Measurements from ENCODE around the gene IGLL5. TPM values are rescaled to one million over a fixed set of nuclear protein-coding genes. Genes with fewer than 3 reads are reported as not detected.

IGLL5 gene
- total and polyA plus RNA-seq, 3 donors from 2014 or later, result 0.94 to 9.8 (median 1.4) TPM

- no peak overlapping the region for H3K27ac ChIP-seq
- WGBS, 2 donors, result 81 to 90% methylated on average over 9 to 14 of the region's 14 CpGs
- intact Hi-C loops (cut with DNase I; ENCODE audit: low total_unique reads), result no loop called here
- H3K4me3 ChIP-seq, result no peak overlapping the region
- TF ChIP-seq POLR2A (IDR thresholded peaks at IDR 0.05) (no peak), CTCF (IDR thresholded peaks at IDR 0.05) (no peak)
- no peak for DNase-seq
- no peaks in the 10 kb centered on the region for H3K4me1 ChIP-seq
- no peaks in the 10 kb centered on the region for H3K36me3 ChIP-seq (ENCODE audit: low read depth, missing control alignments)
- no peaks in the 10 kb centered on the region for H3K9me3 ChIP-seq
- no peaks in the 10 kb centered on the region for H3K27me3 ChIP-seq
Measured at GRCh38 chr22:22925146-22925804, 37.7 kb downstream of the IGLL5 start.

DNA sequence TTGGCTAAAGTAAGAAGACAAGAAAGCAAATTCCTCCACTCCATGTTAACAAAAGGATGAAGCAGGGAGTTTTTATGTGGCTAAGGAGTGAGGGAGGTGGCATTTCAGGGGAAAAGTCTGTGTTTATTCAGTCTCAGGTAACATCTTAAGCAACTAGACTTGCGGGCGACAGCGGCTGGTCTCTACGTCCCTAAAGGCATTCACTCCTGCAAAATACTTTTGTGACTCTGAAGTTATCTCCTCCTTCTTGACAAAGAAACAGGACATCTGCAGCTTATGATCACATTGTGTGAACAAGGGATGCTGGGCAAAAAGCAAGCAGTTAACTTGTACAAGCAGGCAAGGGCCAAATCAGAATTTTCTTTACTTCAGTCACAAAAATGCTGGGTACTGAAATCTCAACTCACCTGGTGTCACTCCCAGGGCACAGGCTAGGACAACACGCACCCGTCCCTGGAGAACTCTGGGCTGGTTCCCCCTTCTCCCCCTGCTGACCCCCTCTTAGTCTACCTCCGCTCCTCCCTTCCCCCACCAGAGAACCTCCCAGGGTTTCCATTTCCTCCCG is 38.3 kb downstream of the IGLL5 start:
- no peak overlapping the region for H3K27ac ChIP-seq
- H3K4me3 ChIP-seq, result no peak overlapping the region
- H3K4me1 ChIP-seq, result no peaks in the 10 kb centered on the region
- TF ChIP-seq POLR2A (IDR thresholded peaks at IDR 0.05), result no peak
- no peak for TF ChIP-seq CTCF (IDR thresholded peaks at IDR 0.05)
- DNase-seq, result no peak
- H3K27me3 ChIP-seq, result no peaks in the 10 kb centered on the region
- intact Hi-C loops (cut with DNase I; ENCODE audit: low total_unique reads), result no loop called here
- no peaks in the 10 kb centered on the region for H3K9me3 ChIP-seq
- 62 to 82% methylated on average over 8 of the region's 8 CpGs for WGBS, 2 donors
- H3K36me3 ChIP-seq (ENCODE audit: low read depth, missing control alignments), result no peaks in the 10 kb centered on the region

DNA sequence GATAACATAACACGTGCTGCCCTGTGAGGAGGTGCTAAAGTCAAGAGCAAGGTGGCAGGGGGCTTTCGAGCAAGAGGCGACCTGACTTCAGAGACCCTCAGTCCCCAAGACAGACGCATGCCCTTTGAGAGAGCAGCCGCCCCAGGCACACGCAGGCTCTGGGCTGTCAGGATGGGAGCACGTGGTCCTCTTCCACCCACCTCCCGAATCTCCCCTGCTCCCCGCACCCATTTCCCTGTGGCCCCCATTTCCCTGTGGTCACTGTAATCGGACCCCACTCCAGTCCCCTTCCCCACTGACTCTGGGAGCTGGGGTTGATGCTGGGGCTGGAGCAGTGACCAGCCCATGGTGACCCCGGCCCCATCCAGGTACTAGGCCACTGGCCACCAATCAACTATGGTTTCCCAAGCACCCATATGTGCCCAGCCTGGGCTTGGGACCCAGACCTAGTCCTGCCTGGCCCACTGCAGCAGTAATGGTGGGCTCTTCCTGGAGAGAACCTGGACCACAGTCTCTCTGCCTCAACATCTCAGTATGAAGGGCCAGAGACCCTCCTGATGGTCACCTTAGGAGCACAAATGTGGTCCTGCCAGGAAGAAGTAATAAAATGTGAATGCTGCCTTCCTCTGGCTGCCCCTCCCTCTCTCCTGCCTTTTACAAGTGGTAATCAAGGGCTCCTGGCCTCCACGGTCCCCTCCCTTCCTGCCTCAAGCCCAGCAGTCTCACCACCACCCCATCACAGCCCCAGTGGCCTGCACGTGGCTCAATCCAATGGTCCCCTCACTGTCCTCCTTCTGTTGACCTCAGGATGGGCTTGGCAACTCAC is 39.0 kb downstream of the IGLL5 start:
- Histone ChIP-seq H3K9me3 (no peaks in the 10 kb centered on the region), H3K4me1 (no peaks in the 10 kb centered on the region), H3K27me3 (no peaks in the 10 kb centered on the region), H3K4me3 (no peak overlapping the region), H3K36me3 (ENCODE audit: low read depth, missing control alignments) (no peaks in the 10 kb centered on the region), H3K27ac (no peak overlapping the region)
- intact Hi-C loops (cut with DNase I; ENCODE audit: low total_unique reads), result no loop called here
- WGBS, 2 donors, result 70 to 88% methylated on average over 12 to 13 of the region's 13 CpGs
- no peak for DNase-seq
- TF ChIP-seq CTCF (IDR thresholded peaks at IDR 0.05) (no peak), POLR2A (IDR thresholded peaks at IDR 0.05) (no peak)

DNA sequence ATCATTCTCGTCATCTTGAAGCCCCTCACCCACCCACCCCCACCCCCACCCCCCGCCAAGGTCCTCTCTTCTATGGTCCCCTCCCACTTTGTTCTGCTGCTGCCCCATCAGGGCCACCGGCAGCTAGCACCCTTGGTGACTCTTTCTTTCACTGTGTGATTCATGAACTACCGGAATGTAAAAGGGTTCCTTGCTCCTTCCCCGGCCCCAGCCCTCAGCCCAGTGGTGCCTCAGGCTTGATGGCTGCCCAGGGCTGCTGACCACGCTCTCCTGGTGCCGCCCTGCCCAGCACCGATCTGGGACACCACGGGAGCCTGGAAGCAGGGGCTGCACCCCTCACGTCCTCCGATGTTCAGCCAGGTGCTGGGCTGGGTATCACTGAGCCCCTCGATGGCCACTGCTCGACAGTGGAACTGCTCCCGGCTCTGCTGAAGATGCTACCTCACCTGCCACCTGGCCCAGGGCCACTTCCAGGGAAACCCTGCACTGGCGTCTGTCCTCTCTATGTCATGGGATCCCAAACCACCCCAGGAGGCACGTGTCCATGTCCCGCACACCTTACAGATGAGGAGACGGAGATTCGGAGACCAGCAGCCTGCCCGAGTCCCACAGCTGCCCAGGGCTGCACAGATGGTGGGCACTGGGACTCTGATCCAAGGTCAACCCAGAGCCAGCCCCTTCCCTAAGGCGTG is 39.7 kb downstream of the IGLL5 start:
- Histone ChIP-seq H3K36me3 (ENCODE audit: low read depth, missing control alignments) (no peaks in the 10 kb centered on the region), H3K4me1 (no peaks in the 10 kb centered on the region), H3K27ac (no peak overlapping the region), H3K27me3 (no peaks in the 10 kb centered on the region), H3K9me3 (no peaks in the 10 kb centered on the region), H3K4me3 (no peak overlapping the region)
- no peak for DNase-seq
- intact Hi-C loops (cut with DNase I; ENCODE audit: low total_unique reads), result no loop called here
- WGBS, 2 donors, result 91 to 96% methylated on average over 7 to 21 of the region's 21 CpGs
- TF ChIP-seq POLR2A (IDR thresholded peaks at IDR 0.05) (no peak), CTCF (IDR thresholded peaks at IDR 0.05) (no peak)

Data from testis (tissue), 3 donors.